ENCODE results near the gene ZNF211. TPM values are rescaled to one million over a fixed set of nuclear protein-coding genes. Genes with fewer than 3 reads are reported as not detected.

ZNF211 gene
- total and polyA plus RNA-seq, 9 of the 15 experiments (the other 6 are each of a cell fraction or from before 2014, with no cell fraction given): 1.3 to 11.6 (median 4.5) TPM

DNA sequence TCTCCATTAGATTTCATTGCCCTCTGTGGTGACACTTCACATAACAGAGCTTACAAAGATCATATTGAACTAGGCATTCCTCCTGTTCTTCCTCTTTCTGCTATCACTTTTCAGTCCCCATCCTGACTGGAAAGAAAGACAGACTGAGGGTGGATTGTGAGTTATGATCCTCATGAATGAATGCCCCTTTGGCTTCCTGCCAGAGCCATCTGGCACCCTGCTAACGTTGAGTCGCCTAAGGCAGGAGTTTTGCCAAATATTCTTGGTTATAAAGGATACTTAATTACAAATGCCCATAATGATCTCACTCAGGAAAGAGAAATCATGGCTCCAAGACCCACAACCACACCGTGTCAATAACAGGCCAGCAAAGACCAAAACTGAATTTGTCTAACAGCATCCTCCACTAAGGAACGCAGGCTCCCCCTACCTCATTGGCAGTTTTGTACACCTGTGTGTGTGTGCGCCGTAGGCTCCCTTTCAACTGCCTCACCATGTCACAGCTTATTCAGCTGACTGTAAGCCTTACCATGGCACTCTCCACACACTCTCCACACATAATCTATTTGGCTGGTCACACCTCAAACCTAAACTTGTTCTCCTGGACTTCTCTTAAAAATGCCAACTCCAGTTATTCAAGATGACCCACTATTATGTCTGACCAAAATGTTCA is 15.5 kb downstream of the ZNF211 start:
- ChIA-PET CTCF (ENCODE audit: low intra/inter-chr PET ratio) (no interaction called here), POLR2A (no interaction called here)
- DNase-seq (ENCODE audit: extremely low read depth in 1 of 4, low spot score in 3 of 4): no peak
- no peak for ATAC-seq
- Histone ChIP-seq H2AFZ (ENCODE audit: low read depth, low read length) (no peak overlapping the region), H3K9ac (ENCODE audit: insufficient read depth in 1 of 2, low read depth in 2 of 2, low read length in 2 of 2) (no peak overlapping the region), H3K4me3 (no peak overlapping the region), H3K36me3 (ENCODE audit: control insufficient read depth, insufficient read depth, low read length) (no peaks in the 10 kb centered on the region), H3K4me2 (ENCODE audit: insufficient read depth, low read length) (no peak overlapping the region), H3K27ac (ENCODE audit: extremely low read depth, low read depth, low read length) (no peak overlapping the region), H3K9me3 (replicated peaks; ENCODE audit: control insufficient read depth, insufficient read depth, low read depth, low read length) (peaks cover 2% of the 10 kb centered on the region; the same call in 1 of the 2 replicates), H3K27me3 (ENCODE audit: control insufficient read depth in 2 of 2, insufficient read depth in 2 of 2, low read length in 2 of 2) (no peaks in the 10 kb centered on the region), H4K20me1 (replicated peaks; ENCODE audit: control insufficient read depth, insufficient read depth, low read length) (no peaks in the 10 kb centered on the region), H3K9me1 (ENCODE audit: control insufficient read depth, insufficient read depth, low read length) (no peaks in the 10 kb centered on the region), H3K4me1 (replicated peaks in 1 of 2; ENCODE audit: control insufficient read depth in 2 of 2, insufficient read depth in 2 of 2, low read length in 2 of 2) (peaks cover 7 to 10% of the 10 kb centered on the region in 2 experiments; a peak in 3 of 5 replicates), H3K79me2 (ENCODE audit: control insufficient read depth, insufficient read depth, low read length) (no peaks in the 10 kb centered on the region)
- FAIRE-seq: peak; percentile 19
- TF ChIP-seq NFIC (IDR thresholded peaks at IDR 0.05) (peak; percentile 52), HMGN3 (IDR thresholded peaks at IDR 0.05; ENCODE audit: borderline replicate concordance, extremely low read depth, insufficient read length, low read depth, low read length) (no peak)
- no TSS peak for BruUV-seq (replicated peaks)
- 7% methylated on average over 6 of the region's 6 CpGs for WGBS (ENCODE audit: insufficient coverage, low coverage, missing lambda C conversion rate)
- intact Hi-C loops (cut with micrococcal nuclease) (no loop called here), in situ Hi-C loops (cut with MboI) (no loop called here)

DNA sequence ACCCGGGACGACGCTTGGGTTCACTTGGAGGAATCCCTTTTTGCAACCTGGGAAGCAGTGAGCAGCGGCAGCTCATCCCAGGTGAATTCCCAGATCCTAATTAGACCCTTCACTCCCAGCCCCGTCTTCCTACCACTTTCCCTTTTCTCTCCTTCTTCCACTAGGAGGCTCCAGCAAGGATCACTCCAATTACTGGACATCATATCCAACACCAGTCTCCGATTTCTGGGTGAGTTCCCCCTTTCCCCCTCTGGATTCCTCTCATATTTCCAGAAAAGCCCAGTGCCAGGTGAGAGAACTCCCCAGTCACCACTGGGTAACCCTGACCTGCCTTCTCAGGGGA is 18.7 kb downstream of the ZNF211 start:
- no peak for ATAC-seq
- no TSS peak for BruUV-seq (replicated peaks)
- Histone ChIP-seq H3K4me1 (replicated peaks in 1 of 2; ENCODE audit: control insufficient read depth in 2 of 2, insufficient read depth in 2 of 2, low read length in 2 of 2) (peaks cover 7 to 27% of the 10 kb centered on the region in 2 experiments; a peak in 3 of 5 replicates), H3K4me3 (no peak overlapping the region), H3K9ac (ENCODE audit: insufficient read depth in 1 of 2, low read depth in 2 of 2, low read length in 2 of 2) (no peak overlapping the region), H3K9me1 (ENCODE audit: control insufficient read depth, insufficient read depth, low read length) (no peaks in the 10 kb centered on the region), H3K27me3 (ENCODE audit: control insufficient read depth in 2 of 2, insufficient read depth in 2 of 2, low read length in 2 of 2) (no peaks in the 10 kb centered on the region), H3K9me3 (replicated peaks; ENCODE audit: control insufficient read depth, insufficient read depth, low read depth, low read length) (peaks cover 2% of the 10 kb centered on the region; the same call in 1 of the 2 replicates), H3K79me2 (ENCODE audit: control insufficient read depth, insufficient read depth, low read length) (no peaks in the 10 kb centered on the region), H3K36me3 (ENCODE audit: control insufficient read depth, insufficient read depth, low read length) (no peaks in the 10 kb centered on the region), H3K4me2 (ENCODE audit: insufficient read depth, low read length) (peak overlapping the region; percentile 48), H2AFZ (ENCODE audit: low read depth, low read length) (no peak overlapping the region), H4K20me1 (replicated peaks; ENCODE audit: control insufficient read depth, insufficient read depth, low read length) (no peaks in the 10 kb centered on the region), H3K27ac (ENCODE audit: extremely low read depth, low read depth, low read length) (no peak overlapping the region)
- WGBS (ENCODE audit: insufficient coverage, low coverage, missing lambda C conversion rate): 13% methylated on average over 5 of the region's 6 CpGs
- TF ChIP-seq MYC (IDR thresholded peaks at IDR 0.05; ENCODE audit: low read depth, low read length) (no peak), MYC (CRISPR knock-in tag; IDR thresholded peaks at IDR 0.05; ENCODE audit: borderline replicate concordance, low read depth) (no peak), PURB (CRISPR knock-in tag; IDR thresholded peaks at IDR 0.05; ENCODE audit: low read depth) (no peak), HNRNPK (IDR thresholded peaks at IDR 0.05; ENCODE audit: low read depth, low read length, poor library complexity, severe bottlenecking) (no peak)
- ChIA-PET POLR2A (interaction anchor here (0.6 kb wide), 1 partner anchor 12 kb away, joined by 3 read pairs; no protein-coding TSS in a partner anchor), CTCF (ENCODE audit: low intra/inter-chr PET ratio) (no interaction called here)
- DNase-seq (ENCODE audit: extremely low read depth in 1 of 4, low spot score in 3 of 4): no peak
- FAIRE-seq: no peak
- intact Hi-C loops (cut with micrococcal nuclease) (no loop called here), in situ Hi-C loops (cut with MboI) (no loop called here)

Data from K562 (cell line).